Smooth muscle cell (in vitro differentiated cells): ENCODE data around the gene PRDM10. TPM values are rescaled to one million over a fixed set of nuclear protein-coding genes. Genes with fewer than 3 reads are reported as not detected.

ENCODE experiments used
- DNase-seq: peaks from one replicate; lab custom pipeline; 2025; ENCODE audit not compliant: unreplicated experiment; lab: John Stamatoyannopoulos, UW
- H2AFZ ChIP-seq: fragments of 200-600 bp; sonication (generic); 2 replicates; pipeline ENCODE4 v1.6.0; 2016; ENCODE audit warnings: antibody characterized with exemption, low read depth, mild to moderate bottlenecking
- H3F3A ChIP-seq: fragments of 200-600 bp; sonication (generic); 2 replicates; pipeline ENCODE4 v1.6.0; 2017; ENCODE audit warnings: antibody characterized with exemption, low read depth
- H3K27ac ChIP-seq: fragments of 200-600 bp; sonication (generic); 2 replicates; pipeline ENCODE4 v1.5.1; 2016; ENCODE audit warnings: low read depth, mild to moderate bottlenecking
- H3K27me3 ChIP-seq: fragments of 200-600 bp; sonication (generic); 2 replicates; pipeline ENCODE4 v1.6.1; 2016; ENCODE audit warnings: low read depth, mild to moderate bottlenecking
- H3K36me3 ChIP-seq: fragments of 200-600 bp; sonication (generic); 2 replicates; pipeline ENCODE4 v1.5.1; 2016; ENCODE audit warnings: low read depth
- H3K4me1 ChIP-seq: fragments of 200-600 bp; sonication (generic); 2 replicates; pipeline ENCODE4 v1.5.1; 2016; ENCODE audit warnings: low read depth
- H3K4me2 ChIP-seq: fragments of 200-600 bp; sonication (generic); 2 replicates; pipeline ENCODE4 v1.6.0; 2016; ENCODE audit warnings: mild to moderate bottlenecking
- H3K4me3 ChIP-seq: fragments of 200-600 bp; sonication (generic); 2 replicates; pipeline ENCODE4 v1.5.1; 2016; ENCODE audit warnings: mild to moderate bottlenecking
- H3K79me2 ChIP-seq: fragments of 200-600 bp; sonication (generic); 2 replicates; pipeline ENCODE4 v1.6.0; 2016; ENCODE audit warnings: low read depth, mild to moderate bottlenecking
- H3K9ac ChIP-seq: fragments of 200-600 bp; sonication (generic); 2 replicates; pipeline ENCODE4 v1.6.0; 2016; ENCODE audit warnings: low read depth
- H3K9me3 ChIP-seq: fragments of 200-600 bp; sonication (generic); replicated peaks from 2 replicates; pipeline ENCODE4 v1.5.1; 2016; ENCODE audit warnings: low read depth
- H4K20me1 ChIP-seq: fragments of 200-600 bp; sonication (generic); 2 replicates; pipeline ENCODE4 v1.6.0; 2016; ENCODE audit warnings: low read depth
- CTCF ChIP-seq: fragments of 200-600 bp; sonication (generic); IDR thresholded peaks from 2 replicates; pipeline ENCODE4 v1.5.1; 2017; ENCODE audit warnings: borderline replicate concordance, mild to moderate bottlenecking, antibody characterized with exemption; ENCODE audit not compliant: insufficient read depth, poor library complexity, severe bottlenecking
- WGBS: methylation state at CpG from one replicate; pipeline ENCODE4 v1.1.7; 2016; ENCODE audit warnings: low lambda C conversion rate; 5-methylcytosine and 5-hydroxymethylcytosine counted together
- polyA plus RNA-seq: library from polyadenylated mRNA; unstranded; fragments of >200 nt; fragmentation: Nextera tagmentation; extraction: Ambion mirVana; gene quantifications from 2 replicates; pipeline ENCODE4 v1.2.1, GENCODE V29; 2016
- total RNA-seq: library from RNA; depleted of rRNA; stranded (reverse); fragments of >200 nt; gene quantifications from 2 replicates; pipeline ENCODE4 v1.2.3, GENCODE V29; 2014

The PRDM10 gene
- total and polyA plus RNA-seq, 2 experiments from 2014 or later: 3.7 to 12.2 TPM

- 91% methylated on average over 2 of the region's 2 CpGs for WGBS
- TF ChIP-seq CTCF: no peak
- no peak overlapping the region for H2AFZ ChIP-seq
These were observed 72.9 kb downstream of the PRDM10 start for GRCh38 chr11:129929721-129930120.

GRCh38 chr11:129928923-129929692 is 73.5 kb downstream of the PRDM10 start:
- H3F3A ChIP-seq: no peaks in the 10 kb centered on the region
- H3K27me3 ChIP-seq: no peaks in the 10 kb centered on the region
- no peak overlapping the region for H3K9ac ChIP-seq
- TF ChIP-seq CTCF: no peak
- no peaks in the 10 kb centered on the region for H3K4me1 ChIP-seq
- no peak for DNase-seq
- H3K36me3 ChIP-seq: no peaks in the 10 kb centered on the region
- H3K27ac ChIP-seq: no peak overlapping the region
- no peaks in the 10 kb centered on the region for H3K79me2 ChIP-seq
- no peak overlapping the region for H3K4me2 ChIP-seq
- no peaks in the 10 kb centered on the region for H4K20me1 ChIP-seq
- WGBS: 95% methylated on average over 3 of the region's 3 CpGs
- no peak overlapping the region for H3K4me3 ChIP-seq
- no peak overlapping the region for H2AFZ ChIP-seq
- no peaks in the 10 kb centered on the region for H3K9me3 ChIP-seq

More at GRCh38 chr11:129929721-129930120, 72.9 kb downstream of the PRDM10 start:
- Histone ChIP-seq H3K4me1 (no peaks in the 10 kb centered on the region), H3K9ac (no peak overlapping the region), H3K9me3 (no peaks in the 10 kb centered on the region), H3K4me2 (no peak overlapping the region), H4K20me1 (no peaks in the 10 kb centered on the region), H3K79me2 (no peaks in the 10 kb centered on the region), H3K36me3 (no peaks in the 10 kb centered on the region), H3F3A (no peaks in the 10 kb centered on the region), H3K4me3 (no peak overlapping the region), H3K27ac (no peak overlapping the region), H3K27me3 (no peaks in the 10 kb centered on the region)
- no peak for DNase-seq

GRCh38 chr11:129922674-129923073 is 80.0 kb downstream of the PRDM10 start:
- H3K9me3 ChIP-seq: no peaks in the 10 kb centered on the region
- H3K4me1 ChIP-seq: no peaks in the 10 kb centered on the region
- WGBS: 96% methylated on average over 5 of the region's 5 CpGs
- H3F3A ChIP-seq: no peaks in the 10 kb centered on the region
- no peak for TF ChIP-seq CTCF
- H2AFZ ChIP-seq: no peak overlapping the region
- H3K9ac ChIP-seq: no peak overlapping the region
- no peaks in the 10 kb centered on the region for H3K27me3 ChIP-seq
- no peak overlapping the region for H3K4me3 ChIP-seq
- no peak overlapping the region for H3K4me2 ChIP-seq
- peaks cover 6% of the 10 kb centered on the region for H3K36me3 ChIP-seq
- H3K79me2 ChIP-seq: no peaks in the 10 kb centered on the region
- H3K27ac ChIP-seq: no peak overlapping the region
- no peak for DNase-seq
- no peaks in the 10 kb centered on the region for H4K20me1 ChIP-seq

- WGBS: 98% methylated on average over 22 of the region's 22 CpGs
- Histone ChIP-seq H2AFZ (no peak overlapping the region), H4K20me1 (no peaks in the 10 kb centered on the region), H3K36me3 (peaks cover 10% of the 10 kb centered on the region), H3K27ac (no peak overlapping the region), H3K79me2 (no peaks in the 10 kb centered on the region), H3K4me2 (no peak overlapping the region), H3K9me3 (no peaks in the 10 kb centered on the region), H3K9ac (no peak overlapping the region), H3F3A (no peaks in the 10 kb centered on the region), H3K4me3 (no peak overlapping the region), H3K27me3 (no peaks in the 10 kb centered on the region), H3K4me1 (no peaks in the 10 kb centered on the region)
- DNase-seq: no peak
- no peak for TF ChIP-seq CTCF
These were observed 84.3 kb downstream of the PRDM10 start for GRCh38 chr11:129918361-129918760.
